ENCODE results near the gene MRPS24.

The MRPS24 gene

GRCh38 chr7:43847496-43847895 is 21.8 kb downstream of the MRPS24 start:
- Histone ChIP-seq H3K79me2 (ENCODE audit: insufficient read depth, low read length) (no peaks in the 10 kb centered on the region), H3K36me3 (ENCODE audit: insufficient read depth, low read length) (no peaks in the 10 kb centered on the region; the same call in 1 of the 2 replicates), H3K4me2 (ENCODE audit: low read length) (no peak overlapping the region), H3K9me3 (ENCODE audit: low read length) (0 out of 2 replicates have a peak, but pooled peaks cover 6% of the 10 kb centered on the region), H3K4me3 (ENCODE audit: low read depth, low read length, poor library complexity, severe bottlenecking) (no peak overlapping the region), H2AFZ (ENCODE audit: low read length) (no peak overlapping the region), H3K9me2 (ENCODE audit: low read depth, low read length) (no peaks in the 10 kb centered on the region), H3K9ac (ENCODE audit: low read length) (no peak overlapping the region), H3F3A (ENCODE audit: insufficient read depth, low read length) (no peaks in the 10 kb centered on the region), H4K20me1 (ENCODE audit: insufficient read depth, low read length) (no peaks in the 10 kb centered on the region), H3K27me3 (ENCODE audit: insufficient read depth, low read length) (peaks cover 15% of the 10 kb centered on the region; the same call in 1 of the 2 replicates), H3K27ac (ENCODE audit: low read depth, low read length, poor library complexity, severe bottlenecking) (no peak overlapping the region), H3K4me1 (ENCODE audit: insufficient read depth, low read length, severe bottlenecking) (no peaks in the 10 kb centered on the region)
- TF ChIP-seq CTCF (IDR thresholded peaks at IDR 0.05; ENCODE audit: low read length) (no peak), EZH2 (IDR thresholded peaks at IDR 0.05; ENCODE audit: borderline replicate concordance, low read length) (no peak)

- H3K36me3 ChIP-seq (ENCODE audit: insufficient read depth, low read length): no peaks in the 10 kb centered on the region
- H3K27ac ChIP-seq (ENCODE audit: low read depth, low read length, poor library complexity, severe bottlenecking): no peak overlapping the region
- no peaks in the 10 kb centered on the region for H3K9me3 ChIP-seq (ENCODE audit: low read length)
- H3K79me2 ChIP-seq (ENCODE audit: insufficient read depth, low read length): no peaks in the 10 kb centered on the region
- H3K4me2 ChIP-seq (ENCODE audit: low read length): no peak overlapping the region
- H3F3A ChIP-seq (ENCODE audit: insufficient read depth, low read length): no peaks in the 10 kb centered on the region
- H3K9ac ChIP-seq (ENCODE audit: low read length): no peak overlapping the region
- no peaks in the 10 kb centered on the region for H3K9me2 ChIP-seq (ENCODE audit: low read depth, low read length)
- TF ChIP-seq EZH2 (IDR thresholded peaks at IDR 0.05; ENCODE audit: borderline replicate concordance, low read length) (no peak), CTCF (IDR thresholded peaks at IDR 0.05; ENCODE audit: low read length) (no peak)
- H2AFZ ChIP-seq (ENCODE audit: low read length): no peak overlapping the region
- no peak overlapping the region for H3K4me3 ChIP-seq (ENCODE audit: low read depth, low read length, poor library complexity, severe bottlenecking)
- no peaks in the 10 kb centered on the region for H3K4me1 ChIP-seq (ENCODE audit: insufficient read depth, low read length, severe bottlenecking)
- no peaks in the 10 kb centered on the region for H4K20me1 ChIP-seq (ENCODE audit: insufficient read depth, low read length)
- H3K27me3 ChIP-seq (ENCODE audit: insufficient read depth, low read length): no peaks in the 10 kb centered on the region; the same call in 1 of the 2 replicates
Observed at GRCh38 chr7:43844662-43845061, 24.7 kb downstream of the MRPS24 start.

- Histone ChIP-seq H3K79me2 (ENCODE audit: insufficient read depth, low read length) (no peaks in the 10 kb centered on the region), H3K9ac (ENCODE audit: low read length) (no peak overlapping the region), H3K27ac (ENCODE audit: low read depth, low read length, poor library complexity, severe bottlenecking) (no peak overlapping the region), H3F3A (ENCODE audit: insufficient read depth, low read length) (no peaks in the 10 kb centered on the region), H3K9me2 (ENCODE audit: low read depth, low read length) (no peaks in the 10 kb centered on the region), H4K20me1 (ENCODE audit: insufficient read depth, low read length) (no peaks in the 10 kb centered on the region), H3K27me3 (ENCODE audit: insufficient read depth, low read length) (no peaks in the 10 kb centered on the region), H3K36me3 (ENCODE audit: insufficient read depth, low read length) (no peaks in the 10 kb centered on the region), H3K4me2 (ENCODE audit: low read length) (no peak overlapping the region), H3K4me1 (ENCODE audit: insufficient read depth, low read length, severe bottlenecking) (no peaks in the 10 kb centered on the region), H3K9me3 (ENCODE audit: low read length) (no peaks in the 10 kb centered on the region), H3K4me3 (ENCODE audit: low read depth, low read length, poor library complexity, severe bottlenecking) (no peak overlapping the region), H2AFZ (ENCODE audit: low read length) (no peak overlapping the region)
- TF ChIP-seq EZH2 (IDR thresholded peaks at IDR 0.05; ENCODE audit: borderline replicate concordance, low read length): no peak
- no peak for TF ChIP-seq CTCF (IDR thresholded peaks at IDR 0.05; ENCODE audit: low read length)
Observed at GRCh38 chr7:43844257-43844656, 25.1 kb downstream of the MRPS24 start.

Measured in OCI-LY1 (cell line).